SK-N-SH treated with all-trans-retinoic acid at 6 μM for 48 hours (cell line): ENCODE data around the gene PSMB11.

Experiments
- ATAC-seq: fragments of 200-7000 bp; cut with Tn5 transposase; 3 replicates; pipeline ENCODE4 v1.9.1; 2020; ENCODE audit warnings: mild to moderate bottlenecking, moderate library complexity
- ARNTL ChIP-seq: fragments of 450-650 bp; formaldehyde crosslinking; IDR thresholded peaks from 2 replicates; pipeline ENCODE4 v1.5.0; 2020; ENCODE audit warnings: low read depth, mild to moderate bottlenecking, moderate library complexity, borderline replicate concordance
- BACH2 ChIP-seq: fragments of 250-450 bp; sonication (Bioruptor Pico); IDR thresholded peaks from 2 replicates; pipeline ENCODE4 v1.9.0; 2021; ENCODE audit warnings: mild to moderate bottlenecking, borderline replicate concordance
- CSDC2 ChIP-seq: fragments of 250-450 bp; sonication (Bioruptor Pico); IDR thresholded peaks from 2 replicates; pipeline ENCODE4 v1.5.0; 2020; ENCODE audit warnings: mild to moderate bottlenecking, moderate library complexity
- ESRRG ChIP-seq: fragments of 250-450 bp; sonication (Bioruptor Pico); IDR thresholded peaks from 2 replicates; pipeline ENCODE4 v1.6.1; 2021; ENCODE audit warnings: mild to moderate bottlenecking
- GLIS3 ChIP-seq: fragments of 250-450 bp; sonication (Bioruptor Pico); IDR thresholded peaks from 2 replicates; pipeline ENCODE4 v1.5.0; 2020; ENCODE audit warnings: mild to moderate bottlenecking, moderate library complexity
- ISL1 ChIP-seq: fragments of 250-450 bp; sonication (Bioruptor Pico); IDR thresholded peaks from 2 replicates; pipeline ENCODE4 v2.1.2; 2022; ENCODE audit warnings: mild to moderate bottlenecking, moderate library complexity
- OSR1 ChIP-seq: fragments of 250-450 bp; sonication (Bioruptor Pico); IDR thresholded peaks from 2 replicates; pipeline ENCODE4 v1.8.0; 2022; ENCODE audit warnings: moderate library complexity, mild to moderate bottlenecking, inconsistent platforms
- PPARA ChIP-seq: fragments of 250-450 bp; sonication (Bioruptor Pico); IDR thresholded peaks from 2 replicates; pipeline ENCODE4 v1.5.0; 2020; ENCODE audit warnings: mild to moderate bottlenecking, borderline replicate concordance
- RARB ChIP-seq: fragments of 250-450 bp; sonication (Bioruptor Pico); IDR thresholded peaks from 2 replicates; pipeline ENCODE4 v1.8.0; 2021; ENCODE audit warnings: mild to moderate bottlenecking, moderate library complexity
- SNAI2 ChIP-seq: fragments of 250-450 bp; sonication (Bioruptor Pico); IDR thresholded peaks from 2 replicates; pipeline ENCODE4 v1.5.0; 2020; ENCODE audit warnings: mild to moderate bottlenecking, moderate library complexity
- TCF4 ChIP-seq: fragments of 250-450 bp; sonication (Bioruptor Pico); IDR thresholded peaks from 2 replicates; pipeline ENCODE4 v1.8.0; 2021; ENCODE audit warnings: mild to moderate bottlenecking, moderate library complexity, borderline replicate concordance
- TOX ChIP-seq: fragments of 250-450 bp; sonication (Bioruptor Pico); IDR thresholded peaks from 2 replicates; pipeline ENCODE4 v1.8.0; 2021; ENCODE audit warnings: mild to moderate bottlenecking, moderate library complexity, borderline replicate concordance
- ZC3H10 ChIP-seq: fragments of 250-450 bp; sonication (Bioruptor Pico); IDR thresholded peaks from 2 replicates; pipeline ENCODE4 v1.5.1; 2021; ENCODE audit warnings: mild to moderate bottlenecking, moderate library complexity
- ZFP3 ChIP-seq: fragments of 250-450 bp; sonication (Bioruptor Pico); IDR thresholded peaks from 2 replicates; pipeline ENCODE4 v1.5.0; 2020; ENCODE audit warnings: mild to moderate bottlenecking, moderate library complexity
- ZFP30 ChIP-seq: fragments of 450-650 bp; formaldehyde crosslinking; IDR thresholded peaks from 2 replicates; pipeline ENCODE4 v1.5.0; 2022; ENCODE audit warnings: mild to moderate bottlenecking, moderate library complexity
- ZNF565 ChIP-seq: fragments of 450-650 bp; formaldehyde crosslinking; conservative IDR thresholded peaks from 2 replicates; pipeline ENCODE4 v1.5.0; 2020; ENCODE audit warnings: low read depth, mild to moderate bottlenecking, moderate library complexity
- ZNF70 ChIP-seq: fragments of 450-650 bp; formaldehyde crosslinking; IDR thresholded peaks from 2 replicates; pipeline ENCODE4 v1.5.0; 2020; ENCODE audit warnings: mild to moderate bottlenecking, moderate library complexity
- ZNF8 ChIP-seq: fragments of 450-650 bp; formaldehyde crosslinking; IDR thresholded peaks from 2 replicates; pipeline ENCODE4 v1.5.0; 2020; ENCODE audit warnings: mild to moderate bottlenecking, moderate library complexity
- TF ChIP-seq, protein P1 (sequence below): fragments of 250-450 bp; sonication (Bioruptor Pico); IDR thresholded peaks from 2 replicates; pipeline ENCODE4 v1.8.0; 2021; ENCODE audit warnings: low read depth, mild to moderate bottlenecking, moderate library complexity, borderline replicate concordance
- TF ChIP-seq, protein P2 (sequence below): fragments of 250-450 bp; sonication (Bioruptor Pico); IDR thresholded peaks from 2 replicates; pipeline ENCODE4 v1.5.1; 2021; ENCODE audit warnings: mild to moderate bottlenecking, moderate library complexity
- TF ChIP-seq, protein P3 (sequence below): fragments of 250-450 bp; sonication (Bioruptor Pico); IDR thresholded peaks from 2 replicates; pipeline ENCODE4 v1.8.0; 2020; ENCODE audit warnings: mild to moderate bottlenecking, moderate library complexity, borderline replicate concordance
- TF ChIP-seq, protein P4 (sequence below): fragments of 250-450 bp; sonication (Bioruptor Pico); IDR thresholded peaks from 2 replicates; pipeline ENCODE4 v1.5.1; 2020; ENCODE audit warnings: low read depth, mild to moderate bottlenecking, moderate library complexity
- TF ChIP-seq, protein P5 (sequence below): fragments of 250-450 bp; sonication (Bioruptor Pico); IDR thresholded peaks from 2 replicates; pipeline ENCODE4 v1.5.0; 2020; ENCODE audit warnings: mild to moderate bottlenecking, moderate library complexity

The PSMB11 gene

DNA sequence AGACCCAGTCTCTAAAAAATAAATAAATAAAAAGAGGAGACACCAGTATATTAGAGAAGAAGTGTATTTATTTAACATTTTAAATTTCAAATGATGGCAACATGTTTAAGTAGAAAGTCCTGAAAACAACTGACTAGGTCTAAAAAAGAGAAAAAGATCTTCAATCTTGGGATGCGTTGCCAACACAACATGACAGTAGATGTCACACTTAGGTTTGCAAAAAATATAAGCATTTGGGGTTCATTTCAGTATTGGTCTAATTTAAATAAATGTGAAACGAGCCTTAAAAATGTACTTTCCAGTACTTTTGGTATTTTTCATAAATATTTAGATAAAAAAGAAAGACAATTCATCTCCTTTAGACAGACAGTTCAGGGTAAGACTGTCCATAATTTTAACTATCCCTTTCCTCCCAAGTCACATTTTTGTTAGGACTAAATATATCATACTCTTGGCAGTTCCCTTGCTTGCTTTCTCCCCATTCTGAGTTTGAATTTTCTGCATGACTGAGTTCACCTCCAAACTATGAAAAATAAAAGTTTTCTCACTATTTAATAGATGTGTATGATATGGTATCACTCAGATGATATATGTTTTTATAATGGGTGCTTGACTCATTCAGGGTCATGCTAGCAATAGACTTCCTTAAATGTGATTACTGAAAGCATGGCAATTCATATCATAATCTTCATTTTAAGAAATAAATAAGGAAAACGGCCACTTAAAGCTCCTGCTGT, 36.4 kb upstream of the PSMB11 start:
- no peak for ATAC-seq

DNA sequence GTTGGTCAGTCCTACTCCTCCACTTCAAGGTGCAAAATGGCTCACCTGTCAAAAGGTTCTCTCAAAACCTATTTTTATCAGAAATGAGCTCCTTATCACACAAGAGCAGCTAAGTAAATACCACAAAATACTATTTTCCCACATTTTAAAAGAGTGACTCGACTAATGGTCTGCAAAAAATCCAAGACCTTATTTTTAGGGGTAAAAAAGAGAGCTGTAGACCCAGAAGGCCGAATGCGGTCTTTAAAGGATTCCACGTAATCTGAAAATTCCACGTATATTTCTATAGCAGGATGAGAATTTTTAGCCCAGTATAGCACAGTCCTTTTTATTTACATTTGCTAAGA, 35.9 kb upstream of the PSMB11 start:
- TF ChIP-seq SNAI2 (CRISPR knock-in tag) (no peak), RARB (CRISPR knock-in tag) (no peak), ZFP3 (CRISPR knock-in tag) (no peak), ZFP30 (CRISPR knock-in tag) (no peak), GLIS3 (no peak), TCF4 (CRISPR knock-in tag) (no peak), ZNF565 (CRISPR knock-in tag) (no peak), ISL1 (no peak), ZNF70 (CRISPR knock-in tag) (no peak), OSR1 (CRISPR knock-in tag) (no peak), TOX (CRISPR knock-in tag) (no peak), ESRRG (CRISPR knock-in tag) (no peak), ZNF8 (CRISPR knock-in tag) (no peak), BACH2 (CRISPR knock-in tag) (no peak), PPARA (CRISPR knock-in tag) (no peak), CSDC2 (CRISPR knock-in tag) (no peak)
- TF ChIP-seq, protein P1, sequence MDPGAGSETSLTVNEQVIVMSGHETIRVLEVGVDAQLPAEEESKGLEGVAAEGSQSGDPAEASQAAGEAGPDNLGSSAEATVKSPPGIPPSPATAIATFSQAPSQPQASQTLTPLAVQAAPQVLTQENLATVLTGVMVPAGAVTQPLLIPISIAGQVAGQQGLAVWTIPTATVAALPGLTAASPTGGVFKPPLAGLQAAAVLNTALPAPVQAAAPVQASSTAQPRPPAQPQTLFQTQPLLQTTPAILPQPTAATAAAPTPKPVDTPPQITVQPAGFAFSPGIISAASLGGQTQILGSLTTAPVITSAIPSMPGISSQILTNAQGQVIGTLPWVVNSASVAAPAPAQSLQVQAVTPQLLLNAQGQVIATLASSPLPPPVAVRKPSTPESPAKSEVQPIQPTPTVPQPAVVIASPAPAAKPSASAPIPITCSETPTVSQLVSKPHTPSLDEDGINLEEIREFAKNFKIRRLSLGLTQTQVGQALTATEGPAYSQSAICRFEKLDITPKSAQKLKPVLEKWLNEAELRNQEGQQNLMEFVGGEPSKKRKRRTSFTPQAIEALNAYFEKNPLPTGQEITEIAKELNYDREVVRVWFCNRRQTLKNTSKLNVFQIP: no peak
- TF ChIP-seq, protein P2, sequence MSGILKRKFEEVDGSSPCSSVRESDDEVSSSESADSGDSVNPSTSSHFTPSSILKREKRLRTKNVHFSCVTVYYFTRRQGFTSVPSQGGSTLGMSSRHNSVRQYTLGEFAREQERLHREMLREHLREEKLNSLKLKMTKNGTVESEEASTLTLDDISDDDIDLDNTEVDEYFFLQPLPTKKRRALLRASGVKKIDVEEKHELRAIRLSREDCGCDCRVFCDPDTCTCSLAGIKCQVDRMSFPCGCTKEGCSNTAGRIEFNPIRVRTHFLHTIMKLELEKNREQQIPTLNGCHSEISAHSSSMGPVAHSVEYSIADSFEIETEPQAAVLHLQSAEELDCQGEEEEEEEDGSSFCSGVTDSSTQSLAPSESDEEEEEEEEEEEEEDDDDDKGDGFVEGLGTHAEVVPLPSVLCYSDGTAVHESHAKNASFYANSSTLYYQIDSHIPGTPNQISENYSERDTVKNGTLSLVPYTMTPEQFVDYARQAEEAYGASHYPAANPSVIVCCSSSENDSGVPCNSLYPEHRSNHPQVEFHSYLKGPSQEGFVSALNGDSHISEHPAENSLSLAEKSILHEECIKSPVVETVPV: no peak
- TF ChIP-seq, protein P3, sequence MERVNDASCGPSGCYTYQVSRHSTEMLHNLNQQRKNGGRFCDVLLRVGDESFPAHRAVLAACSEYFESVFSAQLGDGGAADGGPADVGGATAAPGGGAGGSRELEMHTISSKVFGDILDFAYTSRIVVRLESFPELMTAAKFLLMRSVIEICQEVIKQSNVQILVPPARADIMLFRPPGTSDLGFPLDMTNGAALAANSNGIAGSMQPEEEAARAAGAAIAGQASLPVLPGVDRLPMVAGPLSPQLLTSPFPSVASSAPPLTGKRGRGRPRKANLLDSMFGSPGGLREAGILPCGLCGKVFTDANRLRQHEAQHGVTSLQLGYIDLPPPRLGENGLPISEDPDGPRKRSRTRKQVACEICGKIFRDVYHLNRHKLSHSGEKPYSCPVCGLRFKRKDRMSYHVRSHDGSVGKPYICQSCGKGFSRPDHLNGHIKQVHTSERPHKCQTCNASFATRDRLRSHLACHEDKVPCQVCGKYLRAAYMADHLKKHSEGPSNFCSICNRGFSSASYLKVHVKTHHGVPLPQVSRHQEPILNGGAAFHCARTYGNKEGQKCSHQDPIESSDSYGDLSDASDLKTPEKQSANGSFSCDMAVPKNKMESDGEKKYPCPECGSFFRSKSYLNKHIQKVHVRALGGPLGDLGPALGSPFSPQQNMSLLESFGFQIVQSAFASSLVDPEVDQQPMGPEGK: no peak
- TF ChIP-seq, protein P4, sequence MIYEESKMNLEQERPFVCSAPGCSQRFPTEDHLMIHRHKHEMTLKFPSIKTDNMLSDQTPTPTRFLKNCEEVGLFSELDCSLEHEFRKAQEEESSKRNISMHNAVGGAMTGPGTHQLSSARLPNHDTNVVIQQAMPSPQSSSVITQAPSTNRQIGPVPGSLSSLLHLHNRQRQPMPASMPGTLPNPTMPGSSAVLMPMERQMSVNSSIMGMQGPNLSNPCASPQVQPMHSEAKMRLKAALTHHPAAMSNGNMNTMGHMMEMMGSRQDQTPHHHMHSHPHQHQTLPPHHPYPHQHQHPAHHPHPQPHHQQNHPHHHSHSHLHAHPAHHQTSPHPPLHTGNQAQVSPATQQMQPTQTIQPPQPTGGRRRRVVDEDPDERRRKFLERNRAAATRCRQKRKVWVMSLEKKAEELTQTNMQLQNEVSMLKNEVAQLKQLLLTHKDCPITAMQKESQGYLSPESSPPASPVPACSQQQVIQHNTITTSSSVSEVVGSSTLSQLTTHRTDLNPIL (CRISPR knock-in tag): no peak

More for the DNA sequence above, 36.4 kb upstream of the PSMB11 start:
- TF ChIP-seq ISL1: no peak
- TF ChIP-seq ZNF70 (CRISPR knock-in tag): no peak
- TF ChIP-seq ESRRG (CRISPR knock-in tag): no peak
- TF ChIP-seq, protein P1: no peak
- TF ChIP-seq, protein P2: no peak
- no peak for TF ChIP-seq ZC3H10 (CRISPR knock-in tag)
- TF ChIP-seq SNAI2 (CRISPR knock-in tag): no peak
- TF ChIP-seq ZFP3 (CRISPR knock-in tag): no peak
- TF ChIP-seq OSR1 (CRISPR knock-in tag): no peak
- TF ChIP-seq ZFP30 (CRISPR knock-in tag): no peak
- no peak for TF ChIP-seq TOX (CRISPR knock-in tag)
- no peak for TF ChIP-seq ZNF565 (CRISPR knock-in tag)
- TF ChIP-seq ARNTL (CRISPR knock-in tag): no peak
- no peak for TF ChIP-seq BACH2 (CRISPR knock-in tag)
- TF ChIP-seq GLIS3: no peak
- TF ChIP-seq, protein P5, sequence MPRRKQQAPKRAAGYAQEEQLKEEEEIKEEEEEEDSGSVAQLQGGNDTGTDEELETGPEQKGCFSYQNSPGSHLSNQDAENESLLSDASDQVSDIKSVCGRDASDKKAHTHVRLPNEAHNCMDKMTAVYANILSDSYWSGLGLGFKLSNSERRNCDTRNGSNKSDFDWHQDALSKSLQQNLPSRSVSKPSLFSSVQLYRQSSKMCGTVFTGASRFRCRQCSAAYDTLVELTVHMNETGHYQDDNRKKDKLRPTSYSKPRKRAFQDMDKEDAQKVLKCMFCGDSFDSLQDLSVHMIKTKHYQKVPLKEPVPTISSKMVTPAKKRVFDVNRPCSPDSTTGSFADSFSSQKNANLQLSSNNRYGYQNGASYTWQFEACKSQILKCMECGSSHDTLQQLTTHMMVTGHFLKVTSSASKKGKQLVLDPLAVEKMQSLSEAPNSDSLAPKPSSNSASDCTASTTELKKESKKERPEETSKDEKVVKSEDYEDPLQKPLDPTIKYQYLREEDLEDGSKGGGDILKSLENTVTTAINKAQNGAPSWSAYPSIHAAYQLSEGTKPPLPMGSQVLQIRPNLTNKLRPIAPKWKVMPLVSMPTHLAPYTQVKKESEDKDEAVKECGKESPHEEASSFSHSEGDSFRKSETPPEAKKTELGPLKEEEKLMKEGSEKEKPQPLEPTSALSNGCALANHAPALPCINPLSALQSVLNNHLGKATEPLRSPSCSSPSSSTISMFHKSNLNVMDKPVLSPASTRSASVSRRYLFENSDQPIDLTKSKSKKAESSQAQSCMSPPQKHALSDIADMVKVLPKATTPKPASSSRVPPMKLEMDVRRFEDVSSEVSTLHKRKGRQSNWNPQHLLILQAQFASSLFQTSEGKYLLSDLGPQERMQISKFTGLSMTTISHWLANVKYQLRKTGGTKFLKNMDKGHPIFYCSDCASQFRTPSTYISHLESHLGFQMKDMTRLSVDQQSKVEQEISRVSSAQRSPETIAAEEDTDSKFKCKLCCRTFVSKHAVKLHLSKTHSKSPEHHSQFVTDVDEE: no peak
- TF ChIP-seq TCF4 (CRISPR knock-in tag): no peak
- TF ChIP-seq PPARA (CRISPR knock-in tag): no peak
- no peak for TF ChIP-seq RARB (CRISPR knock-in tag)

More for the DNA sequence above, 35.9 kb upstream of the PSMB11 start:
- no peak for ATAC-seq
